Calu3 (cell line): ENCODE data around the gene FN3K. TPM values are rescaled to one million over a fixed set of nuclear protein-coding genes. Genes with fewer than 3 reads are reported as not detected.

Experiments
- BruUV-seq: library from RNA; stranded (reverse); fragments of 400-500 nt; replicated peaks from 2 replicates; lab custom pipeline; 2021; lab: Mats Ljungman, UMichigan
- CTCF ChIA-PET: fragments of 300-600 bp; sonication (Branson Sonifier 250); formaldehyde crosslinking; loops from one replicate; lab custom pipeline; 2022; ENCODE audit warnings: antibody characterized with exemption; lab: Charles Lee
- DNase-seq: peaks from one replicate; pipeline ENCODE4 v3.0.0; 2022
- H3K27ac Mint-ChIP-seq: one replicate; pipeline ENCODE4 v1.8.0; 2022; ENCODE audit warnings: mixed read lengths; ENCODE audit not compliant: unreplicated experiment
- H3K27me3 Mint-ChIP-seq: one replicate; pipeline ENCODE4 v1.8.0; 2022; ENCODE audit warnings: mixed read lengths; ENCODE audit not compliant: unreplicated experiment
- H3K36me3 Mint-ChIP-seq: one replicate; pipeline ENCODE4 v1.8.0; 2022; ENCODE audit warnings: mild to moderate bottlenecking, moderate library complexity, mixed read lengths; ENCODE audit not compliant: insufficient read depth, unreplicated experiment
- H3K4me1 Mint-ChIP-seq: one replicate; pipeline ENCODE4 v1.8.0; 2022; ENCODE audit warnings: mild to moderate bottlenecking, low read depth, mixed read lengths; ENCODE audit not compliant: unreplicated experiment
- H3K4me3 Mint-ChIP-seq: one replicate; pipeline ENCODE4 v1.8.0; 2022; ENCODE audit warnings: mild to moderate bottlenecking, low read depth, moderate library complexity, mixed read lengths; ENCODE audit not compliant: unreplicated experiment
- H3K9me3 Mint-ChIP-seq: one replicate; pipeline ENCODE4 v1.8.0; 2022; ENCODE audit warnings: low read depth, mixed read lengths; ENCODE audit not compliant: unreplicated experiment
- CTCF ChIP-seq: fragments of 200-600 bp; IDR thresholded peaks from one replicate; pipeline ENCODE4 v1.8.0; 2022; ENCODE audit warnings: antibody characterized with exemption; ENCODE audit not compliant: unreplicated experiment
- intact Hi-C: fragments of 100-400 bp; cut with micrococcal nuclease; formaldehyde crosslinking; loops from one replicate; pipeline ENCODE4 v1.10.0; 2022; ENCODE audit not compliant: unreplicated experiment
- total RNA-seq: library from RNA; stranded (reverse); gene quantifications from 2 replicates; pipeline ENCODE4 v1.2.3, GENCODE V29; 2022

Gene FN3K
- total RNA-seq, 1 experiment from 2014 or later, result 15.5 TPM

- Mint-ChIP-seq H3K4me3 (peak overlapping the region; percentile 73), H3K36me3 (peaks cover 37% of the 10 kb centered on the region), H3K27ac (peak overlapping the region; percentile 85), H3K9me3 (peaks cover under 1% of the 10 kb centered on the region), H3K4me1 (peaks cover 18% of the 10 kb centered on the region), H3K27me3 (no peaks in the 10 kb centered on the region)
- no peak for DNase-seq
- intact Hi-C loops, result no loop called here
- CTCF ChIA-PET, result no interaction called here
- TF ChIP-seq CTCF, result no peak
- BruUV-seq, result no TSS peak
Measured at GRCh38 chr17:82699551-82699950, 35.9 kb upstream of the FN3K start.

- no TSS peak for BruUV-seq
- no peak overlapping the region for H3K27ac Mint-ChIP-seq
- TF ChIP-seq CTCF, result no peak
- H3K36me3 Mint-ChIP-seq, result peaks cover 20% of the 10 kb centered on the region
- no peak overlapping the region for H3K4me3 Mint-ChIP-seq
- no peak for DNase-seq
- peaks cover 19% of the 10 kb centered on the region for H3K4me1 Mint-ChIP-seq
- CTCF ChIA-PET, result interaction anchor here (0.6 to 0.8 kb wide), 4 partner anchors 14 to 994 kb away, joined by 3 to 6 read pairs (median 4); partner anchors contain the start of gene FN3KRP
- intact Hi-C loops, result loop anchor here (10.0 kb wide), 1 partner anchor 48 kb away; no protein-coding TSS in a partner anchor
- no peaks in the 10 kb centered on the region for H3K27me3 Mint-ChIP-seq
- no peaks in the 10 kb centered on the region for H3K9me3 Mint-ChIP-seq
Measured at GRCh38 chr17:82702231-82702927, 33.0 kb upstream of the FN3K start.

GRCh38 chr17:82703036-82703745, 32.2 kb upstream of the FN3K start:
- no peak for TF ChIP-seq CTCF
- Mint-ChIP-seq H3K4me3 (no peak overlapping the region), H3K9me3 (no peaks in the 10 kb centered on the region), H3K27ac (no peak overlapping the region), H3K27me3 (no peaks in the 10 kb centered on the region), H3K4me1 (peaks cover 19% of the 10 kb centered on the region), H3K36me3 (peaks cover 15% of the 10 kb centered on the region)
- no TSS peak for BruUV-seq
- CTCF ChIA-PET, result interaction anchor here (0.6 to 0.8 kb wide), 2 partner anchors 13 to 33 kb away, joined by 4 to 6 read pairs; partner anchors contain the start of gene FN3KRP
- DNase-seq, result no peak
- intact Hi-C loops, result loop anchor here (10.0 kb wide), 1 partner anchor 48 kb away; no protein-coding TSS in a partner anchor

GRCh38 chr17:82703935-82704865, 31.2 kb upstream of the FN3K start:
- H3K27ac Mint-ChIP-seq, result no peak overlapping the region
- CTCF ChIA-PET, result interaction anchor here (0.6 kb wide), 1 partner anchor 97 kb away, joined by 3 read pairs; no protein-coding TSS in a partner anchor
- peaks cover 6% of the 10 kb centered on the region for H3K36me3 Mint-ChIP-seq
- peak; percentile 28 for DNase-seq
- no peaks in the 10 kb centered on the region for H3K27me3 Mint-ChIP-seq
- no peak overlapping the region for H3K4me3 Mint-ChIP-seq
- no TSS peak for BruUV-seq
- H3K9me3 Mint-ChIP-seq, result no peaks in the 10 kb centered on the region
- H3K4me1 Mint-ChIP-seq, result peaks cover 18% of the 10 kb centered on the region
- intact Hi-C loops, result loop anchor here (10.0 kb wide), 1 partner anchor 49 kb away; no protein-coding TSS in a partner anchor
- no peak for TF ChIP-seq CTCF
